Skeletal muscle cell (primary cell): ENCODE measurements around the gene PEX16.
A peak's percentile ranks its signal among the peaks of the same experiment; 100 is the strongest.
"Not testable (repeated sequence)": the region's sequence is repeated elsewhere in the genome, so short reads cannot be mapped to it uniquely, and the experiment has no call there.

Experiments used
- DNase-seq: peaks from one replicate; pipeline ENCODE4 v3.0.0-alpha.2; 2010; ENCODE audit warnings: low read depth
- H3K4me3 ChIP-seq: 2 replicates; pipeline ENCODE4 v1.5.1; 2011; ENCODE audit warnings: low read depth, mild to moderate bottlenecking, control low read depth, low read length, moderate library complexity

PEX16 gene

GRCh38 chr11:45902452-45903380, 15.0 kb downstream of the PEX16 start:
- DNase-seq, result no peak
- H3K4me3 ChIP-seq, result no peak overlapping the region

DNA sequence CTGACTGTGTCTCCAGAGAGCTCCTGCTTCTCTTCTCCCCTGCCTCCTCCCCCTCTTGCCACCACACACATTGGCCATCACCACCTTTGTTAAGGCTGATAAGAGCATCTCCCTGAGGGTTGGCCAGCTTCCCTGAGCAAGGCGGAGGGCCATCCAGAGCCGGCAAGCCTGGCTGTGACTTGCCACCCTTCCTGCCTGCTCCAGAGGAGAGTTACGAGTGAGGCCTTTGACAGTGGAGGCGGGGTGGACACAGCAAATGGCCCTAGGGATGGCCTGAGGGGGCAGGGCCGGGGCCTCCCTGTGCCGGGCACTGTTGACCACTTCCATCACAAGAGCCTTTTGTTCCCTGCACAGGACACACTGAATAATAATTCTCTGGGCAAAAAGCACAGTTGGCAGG, 16.1 kb downstream of the PEX16 start:
- DNase-seq, result no peak

GRCh38 chr11:45900916-45901617, 16.6 kb downstream of the PEX16 start:
- peak overlapping the region; percentile 62 for H3K4me3 ChIP-seq
- no peak for DNase-seq

More for the DNA sequence above, 16.1 kb downstream of the PEX16 start:
- no peak overlapping the region for H3K4me3 ChIP-seq

GRCh38 chr11:45900175-45900800, 17.4 kb downstream of the PEX16 start:
- H3K4me3 ChIP-seq, result peak overlapping the region; percentile 62
- DNase-seq, result not testable (repeated sequence)

DNA sequence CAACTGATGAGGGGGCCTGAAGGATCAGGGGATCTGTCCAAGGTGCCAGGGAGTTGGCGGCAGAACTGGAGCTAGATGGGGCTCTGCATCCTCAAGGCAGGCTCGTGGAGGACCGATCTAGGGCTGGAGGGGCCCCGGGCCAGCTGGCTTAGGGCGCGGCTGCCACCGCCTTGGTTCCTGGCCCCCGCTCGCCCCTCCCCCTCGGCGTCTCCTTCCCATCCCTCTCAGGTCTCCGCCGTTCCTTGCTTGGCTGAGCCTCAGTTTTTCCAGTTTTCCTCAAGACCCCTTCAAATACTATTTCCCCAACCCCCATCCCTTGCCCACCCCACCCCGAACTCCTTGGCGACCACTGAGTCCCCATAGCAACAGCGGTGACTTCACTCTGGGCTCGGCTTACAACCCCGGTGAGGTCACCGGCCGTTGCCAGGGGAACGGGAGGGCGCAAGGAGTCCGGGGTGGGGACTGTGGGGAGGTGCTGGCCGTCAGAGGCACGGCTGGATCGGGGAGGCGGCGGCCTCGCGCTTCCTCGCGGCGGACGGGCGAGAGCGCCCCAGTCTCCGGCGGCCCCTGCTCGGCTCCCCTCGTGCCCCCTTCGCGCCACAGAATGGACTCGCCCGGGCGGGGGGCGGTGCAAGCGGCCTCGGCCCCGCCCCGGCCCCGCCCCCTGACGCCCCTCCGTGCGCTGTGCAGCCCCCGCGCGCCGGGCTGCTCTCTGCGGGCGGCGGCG, 18.1 kb downstream of the PEX16 start:
- peak overlapping the region; percentile 62 for H3K4me3 ChIP-seq
- peak; percentile 66 for DNase-seq

- H3K4me3 ChIP-seq, result peak overlapping the region; percentile 62
- DNase-seq, result no peak
These were observed 18.6 kb downstream of the PEX16 start for GRCh38 chr11:45899086-45899447.

GRCh38 chr11:45897556-45897955, 20.1 kb downstream of the PEX16 start:
- H3K4me3 ChIP-seq, result no peak overlapping the region
- DNase-seq, result no peak

DNA sequence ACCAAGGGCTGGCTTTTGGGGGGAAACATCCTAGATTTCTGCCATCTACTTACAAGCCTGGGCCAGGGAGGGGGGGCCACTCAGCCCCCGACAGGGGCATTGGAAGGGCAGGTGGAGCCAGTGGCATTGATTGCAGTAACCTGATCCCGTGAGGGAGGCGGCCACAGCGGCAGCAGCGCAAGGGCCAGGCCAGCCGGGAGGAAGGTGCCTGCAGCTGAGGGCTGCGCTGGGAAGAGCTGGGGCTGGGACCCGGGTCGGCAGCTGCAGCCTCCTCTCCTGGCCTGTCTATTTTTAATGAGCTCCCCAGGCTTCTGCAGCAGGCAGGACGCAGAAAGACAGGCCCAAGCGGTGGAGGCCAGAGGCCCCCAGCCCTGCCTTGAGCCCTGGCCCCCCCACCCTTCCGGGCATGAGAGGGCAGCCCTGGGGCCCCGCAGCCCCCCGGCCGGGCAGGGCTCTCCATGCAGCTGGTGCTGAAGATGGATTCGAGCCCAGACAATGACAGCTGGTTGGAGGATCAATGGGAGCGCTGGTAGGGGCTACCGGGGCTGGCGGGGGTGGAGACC, 21.2 kb downstream of the PEX16 start:
- no peak overlapping the region for H3K4me3 ChIP-seq
- no peak for DNase-seq

- no peak for DNase-seq
- H3K4me3 ChIP-seq, result no peak overlapping the region
These were observed 22.0 kb downstream of the PEX16 start for GRCh38 chr11:45895553-45896259.

- no peak overlapping the region for H3K4me3 ChIP-seq
- DNase-seq, result no peak
These were observed 23.0 kb downstream of the PEX16 start for GRCh38 chr11:45894555-45895247.

- no peak overlapping the region for H3K4me3 ChIP-seq
- DNase-seq, result no peak
These were observed 24.8 kb downstream of the PEX16 start for GRCh38 chr11:45892856-45893255.

GRCh38 chr11:45890886-45891550, 26.7 kb downstream of the PEX16 start:
- H3K4me3 ChIP-seq, result no peak overlapping the region
- no peak for DNase-seq

- no peak overlapping the region for H3K4me3 ChIP-seq
- no peak for DNase-seq
These were observed 27.7 kb downstream of the PEX16 start for GRCh38 chr11:45889966-45890365.

DNA sequence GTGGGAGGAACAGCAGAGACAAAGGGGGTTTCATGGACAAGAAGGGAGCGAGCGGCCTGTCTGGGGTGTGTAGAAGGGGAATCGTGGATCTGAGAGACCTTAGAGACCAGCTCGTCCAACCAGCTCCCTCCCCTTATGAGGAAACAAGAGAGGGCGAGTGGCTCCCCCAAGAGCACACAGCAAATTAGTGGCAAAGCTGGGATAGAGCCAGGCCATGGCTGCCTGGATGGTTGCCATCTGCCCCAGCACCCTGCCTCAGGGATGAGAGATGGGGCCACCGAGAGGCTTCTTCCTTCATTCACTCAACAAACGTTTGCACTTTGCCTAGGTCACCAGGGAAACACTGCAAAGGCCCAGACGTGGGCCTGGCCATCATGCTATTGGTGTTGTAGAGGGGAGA, 28.1 kb downstream of the PEX16 start:
- DNase-seq, result no peak

DNA sequence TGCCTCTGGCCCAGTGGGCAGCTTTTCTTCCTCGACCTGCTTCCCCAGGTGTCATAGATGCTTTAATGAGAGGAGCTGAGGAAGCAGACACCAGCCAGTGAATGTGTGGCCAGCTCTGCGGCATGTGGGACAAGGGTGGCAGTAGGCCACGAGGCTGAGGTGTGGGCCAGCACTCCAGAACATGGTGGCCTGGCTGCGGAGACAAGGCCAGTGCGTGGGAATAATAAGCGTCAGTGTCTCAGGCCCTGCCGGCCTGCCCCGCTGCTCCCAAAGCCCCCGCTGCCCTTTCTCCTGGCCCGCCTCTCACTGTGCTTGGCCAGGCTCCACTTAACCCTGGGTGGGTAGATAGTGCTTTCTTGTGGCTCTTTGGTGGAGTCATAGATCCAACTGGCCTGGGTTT, 30.1 kb downstream of the PEX16 start:
- DNase-seq, result no peak

More for the DNA sequence above, 28.1 kb downstream of the PEX16 start:
- no peak overlapping the region for H3K4me3 ChIP-seq

DNA sequence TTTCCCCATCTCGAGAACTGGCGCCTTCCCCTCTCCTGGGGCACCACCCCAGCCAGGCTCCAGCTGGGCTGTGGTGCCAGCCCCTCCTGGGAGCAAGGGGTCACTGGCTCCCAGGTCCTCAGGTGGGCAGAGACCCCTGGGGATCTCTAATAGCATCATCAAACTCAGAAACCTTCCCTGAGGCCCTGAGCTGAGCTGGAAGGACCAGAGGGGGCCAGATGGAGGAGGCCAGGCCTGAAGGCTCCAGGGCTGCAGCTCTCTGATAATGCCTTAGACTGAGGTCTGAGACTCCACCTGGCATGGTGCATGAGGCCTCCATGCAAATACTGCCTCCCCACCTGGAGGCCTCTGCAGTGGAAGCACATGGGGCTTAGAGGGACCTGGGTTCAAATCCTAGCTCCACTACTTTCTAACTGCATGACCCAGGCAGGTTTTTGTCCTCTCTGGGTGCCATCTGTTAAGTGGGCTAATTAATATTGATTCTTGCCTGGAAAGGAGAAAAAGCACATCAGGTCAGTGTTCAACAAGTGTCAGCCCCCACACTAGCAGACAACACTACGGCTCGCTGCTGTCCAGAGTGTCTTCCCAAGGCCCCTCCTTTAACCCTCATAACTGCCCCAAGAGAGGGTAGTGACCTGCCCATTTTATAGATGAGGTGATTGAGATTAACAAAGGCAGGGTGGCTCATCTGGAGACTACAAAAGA, 30.7 kb downstream of the PEX16 start:
- no peak overlapping the region for H3K4me3 ChIP-seq

More for the DNA sequence above, 30.1 kb downstream of the PEX16 start:
- H3K4me3 ChIP-seq, result no peak overlapping the region

More for the DNA sequence above, 30.7 kb downstream of the PEX16 start:
- DNase-seq, result no peak
